Measurements from ENCODE around the gene COX14.
"Not testable (repeated sequence)": the region's sequence is repeated elsewhere in the genome, so short reads cannot be mapped to it uniquely, and the experiment has no call there.

COX14 gene

DNA sequence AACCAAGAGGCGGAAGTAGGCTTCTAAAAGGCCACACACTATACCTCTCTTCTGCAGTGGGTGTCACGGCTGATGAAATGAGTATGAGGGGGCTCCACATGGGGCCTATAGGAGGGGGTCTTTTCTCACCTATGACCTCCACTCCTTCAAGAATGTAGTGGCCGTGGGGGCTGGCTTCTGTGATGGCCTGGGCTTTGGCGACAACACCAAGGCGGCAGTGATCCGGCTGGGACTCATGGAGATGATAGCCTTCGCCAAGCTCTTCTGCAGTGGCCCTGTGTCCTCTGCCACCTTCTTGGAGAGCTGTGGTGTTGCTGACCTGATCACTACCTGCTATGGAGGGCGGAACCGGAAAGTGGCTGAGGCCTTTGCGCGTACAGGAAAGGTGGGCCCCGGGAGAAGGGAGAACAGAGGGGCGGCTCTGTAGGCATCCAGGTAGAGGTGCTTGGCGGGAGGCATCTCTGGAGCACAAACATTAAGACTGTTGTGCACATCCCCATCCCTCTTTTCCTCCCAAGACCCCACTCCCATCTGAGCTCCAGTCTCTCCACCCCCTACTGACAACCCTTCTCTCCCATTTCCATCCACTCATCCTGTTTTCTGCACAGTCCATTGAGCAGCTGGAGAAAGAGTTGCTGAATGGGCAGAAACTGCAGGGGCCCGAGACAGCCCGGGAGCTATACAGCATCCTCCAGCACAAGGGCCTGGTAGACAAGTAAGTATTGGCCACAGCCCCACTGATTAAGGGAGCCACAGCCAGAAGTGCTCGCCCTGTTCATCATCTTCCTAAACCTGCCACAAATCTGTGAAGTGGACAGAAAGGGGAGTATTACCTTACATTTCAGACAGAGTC, 4.4 kb upstream of the COX14 start:
- DNase-seq (ENCODE audit: low read depth in 2 of 2, low spot score in 1 of 2): no peak

DNA sequence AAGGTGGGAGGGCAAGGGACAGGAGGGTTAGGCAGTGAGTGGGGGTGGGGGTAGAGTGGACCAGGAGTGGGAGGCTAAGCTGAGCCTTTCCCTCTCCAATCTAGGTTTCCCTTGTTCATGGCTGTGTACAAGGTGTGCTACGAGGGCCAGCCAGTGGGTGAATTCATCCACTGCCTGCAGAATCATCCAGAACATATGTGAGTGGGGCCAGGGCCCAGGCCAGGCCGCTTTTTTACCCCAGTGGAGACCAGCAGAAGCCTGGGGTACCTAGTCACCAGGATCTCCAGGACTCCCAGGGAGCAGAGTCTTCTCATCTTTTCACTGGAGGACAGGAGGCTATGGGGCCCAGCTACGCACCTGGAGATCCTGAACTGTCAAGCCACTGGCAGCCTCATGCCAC, 2.7 kb upstream of the COX14 start:
- DNase-seq (ENCODE audit: low read depth in 2 of 2, low spot score in 1 of 2): no peak

DNA sequence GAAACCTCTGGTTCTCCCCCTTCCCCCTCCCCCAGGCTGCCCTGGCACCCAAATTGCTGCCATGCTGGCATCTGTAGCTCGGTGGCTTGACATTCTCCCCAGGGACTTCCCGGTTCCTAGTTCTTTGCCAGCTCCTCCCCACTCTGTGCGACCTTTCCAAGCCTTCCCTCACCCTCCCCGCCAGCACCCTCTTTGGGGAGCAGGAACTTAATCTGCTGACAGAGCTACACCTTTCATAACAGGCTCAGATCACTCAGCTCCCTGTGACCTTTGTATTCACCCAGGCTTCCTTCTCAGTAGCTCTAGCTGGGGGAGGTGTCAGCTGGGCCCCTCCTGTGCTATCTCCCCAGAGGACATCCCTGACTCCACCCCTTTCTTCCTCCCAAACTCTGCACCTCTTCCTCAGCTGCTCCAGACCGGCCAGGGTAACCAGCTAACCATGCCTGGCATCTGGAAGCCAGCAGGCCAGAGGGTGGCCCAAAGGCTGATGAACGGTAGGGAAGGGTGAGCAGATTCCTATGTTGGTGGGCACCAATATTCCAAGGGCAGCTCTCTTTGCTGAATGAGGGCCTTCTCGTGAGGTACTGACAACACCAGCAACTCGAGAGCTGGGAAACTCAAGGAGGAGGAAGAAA, 1.8 kb upstream of the COX14 start:
- no peak for DNase-seq (ENCODE audit: low read depth in 2 of 2, low spot score in 1 of 2)

DNA sequence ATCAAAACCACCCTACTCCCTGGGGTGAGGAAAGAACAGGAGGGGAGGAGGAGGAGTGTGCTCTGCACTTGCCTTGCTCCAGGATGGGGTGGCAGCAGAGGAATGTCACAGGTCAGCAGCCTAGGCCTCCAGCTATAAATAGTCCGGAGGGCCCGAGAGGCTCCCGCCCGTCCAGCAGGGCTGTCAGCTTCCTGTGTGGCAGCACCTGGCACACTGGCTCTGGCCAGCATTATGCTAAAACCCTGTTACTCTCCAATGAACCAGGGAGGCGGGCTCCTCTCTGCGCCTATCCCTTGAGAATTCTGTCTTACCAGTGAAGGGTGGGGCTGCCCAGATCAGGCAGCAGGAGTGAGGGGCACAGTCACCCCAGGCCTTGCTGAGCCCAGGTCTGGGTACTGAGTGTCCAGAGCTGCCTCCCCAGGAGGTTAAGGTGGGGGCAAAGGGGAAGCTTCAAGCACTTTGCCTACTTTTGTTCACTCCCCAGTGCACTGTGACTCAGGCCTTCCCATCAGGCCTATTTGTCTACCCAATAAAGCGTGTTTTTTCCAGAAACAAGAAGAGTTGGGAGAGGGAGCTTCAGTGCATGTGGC, 1.2 kb upstream of the COX14 start:
- no peak for DNase-seq (ENCODE audit: low read depth in 2 of 2, low spot score in 1 of 2)

DNA sequence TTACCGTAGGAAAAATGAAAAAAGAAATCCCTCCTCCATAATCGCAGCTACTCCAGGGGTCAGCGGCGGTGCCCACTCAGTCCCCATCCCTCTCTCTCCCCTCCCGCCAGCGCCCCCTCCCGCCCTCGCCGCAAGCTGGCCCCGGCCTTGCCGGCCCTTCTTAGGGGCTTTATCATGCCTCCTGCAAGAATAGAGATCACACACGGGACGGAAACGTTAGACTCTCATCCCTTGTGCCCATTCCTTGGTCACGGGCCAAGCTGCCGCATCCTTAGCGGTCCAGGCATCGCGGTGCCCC, 692 bp upstream of the COX14 start:
- no peak for DNase-seq (ENCODE audit: low read depth in 2 of 2, low spot score in 1 of 2)

DNA sequence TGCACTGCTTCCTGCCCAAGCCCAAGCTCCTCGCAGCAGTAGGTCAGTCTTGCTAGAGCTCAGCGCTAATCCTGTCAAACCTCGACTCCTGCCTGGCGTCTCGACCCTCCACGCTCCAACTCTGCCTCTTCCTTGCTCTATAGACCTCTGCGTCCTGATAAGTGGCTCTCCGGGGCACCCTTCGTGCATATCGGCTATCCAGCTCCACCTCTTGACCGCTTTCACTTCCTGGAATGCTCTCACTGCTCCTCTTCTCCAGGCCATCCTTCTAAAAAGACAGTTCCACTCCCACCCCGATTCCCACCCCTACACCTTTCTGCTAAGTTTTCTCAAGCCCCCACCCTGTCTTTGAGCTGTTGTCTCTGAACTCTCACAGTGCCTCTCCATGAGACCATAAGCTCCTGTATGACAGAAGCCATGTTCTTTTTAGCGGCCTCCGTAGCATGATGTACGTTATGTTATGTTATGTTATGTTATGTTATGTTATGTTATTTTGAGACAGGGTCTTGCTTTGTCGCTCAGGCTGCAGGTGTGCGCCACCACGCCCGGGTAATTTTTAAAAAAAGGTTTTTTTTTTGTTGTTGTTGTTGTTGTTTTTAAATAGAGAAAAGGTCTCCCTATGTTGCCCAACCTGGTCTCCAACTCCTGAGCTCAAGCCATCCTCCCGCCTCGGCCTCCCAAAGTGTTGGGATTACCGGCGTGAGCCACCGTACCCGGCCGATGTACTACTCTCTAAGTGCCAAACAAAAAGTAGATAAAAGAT, 601 bp downstream of the COX14 start:
- DNase-seq (ENCODE audit: low read depth in 2 of 2, low spot score in 1 of 2): no peak

DNA sequence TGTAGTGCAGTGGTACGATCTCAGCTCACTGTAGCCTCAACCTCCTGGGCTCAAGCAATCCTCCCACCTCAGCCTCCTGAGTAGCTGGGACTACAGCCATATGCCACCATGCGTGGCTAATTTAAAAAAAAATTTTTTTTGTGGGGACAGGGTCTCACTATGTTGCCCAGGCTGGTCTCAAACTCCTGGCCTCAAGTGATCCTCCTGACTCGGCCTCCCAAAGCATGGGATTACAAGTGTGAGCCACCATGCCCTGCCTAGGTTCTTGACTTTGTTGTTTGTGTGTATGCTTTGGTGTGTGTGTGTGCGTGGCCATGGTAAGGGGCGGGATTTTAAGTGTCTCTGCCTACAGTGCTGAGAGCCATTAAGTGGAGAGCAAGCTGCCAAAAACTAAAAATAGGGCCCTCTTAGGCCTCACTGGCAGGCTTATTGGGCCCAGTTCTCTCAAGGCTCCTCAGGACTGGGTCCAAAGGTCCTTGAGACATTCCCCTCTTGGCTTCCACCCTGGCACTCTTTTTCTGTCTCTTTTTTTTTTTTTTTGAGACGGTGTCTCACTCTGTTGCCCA, 5.1 kb downstream of the COX14 start:
- no peak for DNase-seq (ENCODE audit: low read depth in 2 of 2, low spot score in 1 of 2)

DNA sequence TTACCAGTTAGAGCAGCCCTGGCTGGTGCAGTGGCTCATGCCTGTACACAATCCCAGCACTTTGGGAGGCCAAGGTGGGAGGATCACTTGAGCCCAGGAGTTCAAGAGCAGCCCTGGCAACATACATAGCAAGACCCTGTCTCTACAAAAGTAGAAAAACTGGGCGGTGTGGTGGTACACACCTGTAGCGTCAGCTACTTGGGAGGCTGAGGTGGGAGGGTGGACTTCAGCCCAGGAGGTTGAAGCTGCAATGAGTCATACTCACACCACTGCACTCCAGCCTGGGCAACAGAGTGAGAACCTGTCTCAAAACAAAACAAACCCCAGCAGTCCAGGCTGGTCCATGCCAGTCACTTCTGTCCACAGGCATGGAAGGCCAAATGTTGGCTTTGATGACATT, 7.4 kb downstream of the COX14 start:
- no peak for DNase-seq (ENCODE audit: low read depth in 2 of 2, low spot score in 1 of 2)

DNA sequence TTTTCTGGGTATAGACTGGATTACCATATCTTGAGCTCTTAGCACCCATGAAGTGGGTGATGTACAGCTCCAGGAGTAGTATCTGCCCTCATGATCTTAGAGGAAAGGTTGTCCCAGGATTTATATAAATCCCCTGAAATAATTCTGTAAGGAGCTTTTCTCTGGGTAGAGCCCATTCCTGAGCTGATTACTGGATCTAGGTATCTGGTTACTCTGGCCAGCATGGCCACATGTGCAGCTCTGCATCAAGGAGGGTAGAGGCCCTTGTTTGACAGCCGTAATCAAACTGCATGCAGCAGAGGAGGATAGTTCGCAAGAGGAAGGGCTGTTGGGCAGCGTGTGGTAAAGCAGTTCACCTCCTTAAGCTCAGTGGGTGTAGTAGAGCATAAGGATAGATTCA, 8.5 kb downstream of the COX14 start:
- DNase-seq (ENCODE audit: low read depth in 2 of 2, low spot score in 1 of 2): no peak

DNA sequence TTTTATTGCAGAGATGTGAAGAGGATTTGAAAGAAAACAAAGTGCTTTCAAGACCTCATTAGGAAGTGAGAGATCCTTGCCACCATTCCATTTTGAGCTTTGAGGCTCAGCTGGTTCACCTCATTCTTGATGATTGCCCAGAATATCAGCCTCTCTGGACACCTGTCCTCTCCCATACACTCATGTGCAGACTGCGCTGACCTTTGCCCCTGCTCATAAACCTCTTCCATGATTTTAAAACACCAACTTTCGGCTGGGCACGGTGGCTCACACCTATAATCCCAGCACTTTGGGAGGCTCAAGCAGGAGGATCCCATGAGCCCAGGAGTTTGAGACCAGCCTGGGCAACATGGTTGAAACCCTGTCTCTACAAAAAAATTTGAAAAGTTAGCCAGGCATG, 8.9 kb downstream of the COX14 start:
- no peak for DNase-seq (ENCODE audit: low read depth in 2 of 2, low spot score in 1 of 2)

DNA sequence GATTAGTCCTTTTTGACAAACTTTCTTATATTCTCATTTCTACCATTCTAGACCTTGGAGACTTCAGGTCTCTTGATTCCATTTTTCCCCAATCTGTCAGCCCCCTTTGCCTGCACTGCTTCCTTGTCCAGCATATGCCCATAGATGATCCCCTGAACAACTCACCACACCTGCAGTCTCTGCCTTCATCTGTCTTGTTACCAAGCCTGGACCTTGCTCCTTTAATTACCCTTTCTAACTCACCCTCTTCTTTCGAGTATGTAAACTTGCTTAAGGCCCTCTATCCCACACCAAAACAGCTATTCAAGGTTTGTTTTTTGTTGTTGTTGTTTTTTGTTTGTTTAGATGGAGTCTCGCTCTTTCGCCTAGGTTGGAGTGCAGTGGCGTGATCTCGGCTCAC, 9.6 kb downstream of the COX14 start:
- no peak for DNase-seq (ENCODE audit: low read depth in 2 of 2, low spot score in 1 of 2)

DNA sequence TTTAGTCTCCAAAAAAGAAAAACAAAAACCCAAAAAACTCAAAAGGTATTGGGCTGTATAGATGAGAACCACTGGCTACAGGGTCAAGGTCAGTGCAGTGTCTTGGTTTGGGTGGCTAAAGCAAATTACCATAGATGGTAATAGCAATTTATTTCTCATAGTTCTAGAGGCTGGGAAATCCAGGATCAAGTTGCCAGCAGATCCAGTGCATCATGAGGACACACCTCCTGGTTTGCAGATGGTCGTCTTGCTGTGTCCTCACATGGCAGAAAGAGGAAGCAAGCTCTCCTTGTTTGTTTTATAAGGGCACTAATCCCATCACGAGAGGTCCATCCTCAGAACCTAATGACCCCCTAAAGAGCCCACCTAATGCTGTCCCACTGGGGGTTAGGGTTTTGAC, 11.2 kb downstream of the COX14 start:
- DNase-seq (ENCODE audit: low read depth in 2 of 2, low spot score in 1 of 2): no peak

DNA sequence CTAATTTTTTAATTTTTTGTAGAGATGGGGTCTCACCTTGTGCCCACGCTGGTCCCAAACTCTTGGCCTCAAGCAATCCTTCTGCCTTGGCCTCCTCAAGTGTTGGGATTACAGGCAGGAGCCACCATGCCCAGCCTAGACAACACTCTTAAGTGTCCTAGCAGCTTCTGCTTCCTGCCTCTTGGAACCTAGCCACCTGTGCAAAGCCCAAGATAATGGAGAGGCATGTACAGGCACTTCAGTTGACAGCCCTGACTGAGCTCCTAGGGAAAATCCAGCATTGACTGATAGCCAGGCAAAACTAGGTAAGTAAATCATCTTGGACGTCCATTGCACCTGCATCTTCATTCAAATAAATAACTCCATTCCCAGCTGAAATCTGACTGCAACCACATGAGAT, 15.5 kb downstream of the COX14 start:
- no peak for DNase-seq (ENCODE audit: low read depth in 2 of 2, low spot score in 1 of 2)

DNA sequence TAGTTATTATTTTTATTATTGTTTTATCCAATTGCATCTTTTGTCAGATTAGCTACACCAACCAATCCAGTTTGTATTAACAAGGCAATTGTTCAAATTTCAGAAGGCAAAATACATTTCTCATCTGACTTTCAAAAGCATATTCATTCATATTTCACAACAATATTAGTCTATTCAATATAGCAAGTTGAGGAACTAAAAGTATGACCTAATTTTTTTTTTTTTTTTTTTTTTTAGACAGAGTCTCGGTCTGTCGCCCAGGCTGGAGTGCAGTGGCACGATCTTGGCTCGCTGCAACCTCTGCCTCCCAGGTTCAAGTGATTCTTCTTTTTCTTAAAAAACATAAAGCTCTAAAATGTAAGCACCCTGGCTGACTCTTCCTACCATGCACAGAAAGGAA, 17.3 kb downstream of the COX14 start:
- no peak for DNase-seq (ENCODE audit: low read depth in 2 of 2, low spot score in 1 of 2)

DNA sequence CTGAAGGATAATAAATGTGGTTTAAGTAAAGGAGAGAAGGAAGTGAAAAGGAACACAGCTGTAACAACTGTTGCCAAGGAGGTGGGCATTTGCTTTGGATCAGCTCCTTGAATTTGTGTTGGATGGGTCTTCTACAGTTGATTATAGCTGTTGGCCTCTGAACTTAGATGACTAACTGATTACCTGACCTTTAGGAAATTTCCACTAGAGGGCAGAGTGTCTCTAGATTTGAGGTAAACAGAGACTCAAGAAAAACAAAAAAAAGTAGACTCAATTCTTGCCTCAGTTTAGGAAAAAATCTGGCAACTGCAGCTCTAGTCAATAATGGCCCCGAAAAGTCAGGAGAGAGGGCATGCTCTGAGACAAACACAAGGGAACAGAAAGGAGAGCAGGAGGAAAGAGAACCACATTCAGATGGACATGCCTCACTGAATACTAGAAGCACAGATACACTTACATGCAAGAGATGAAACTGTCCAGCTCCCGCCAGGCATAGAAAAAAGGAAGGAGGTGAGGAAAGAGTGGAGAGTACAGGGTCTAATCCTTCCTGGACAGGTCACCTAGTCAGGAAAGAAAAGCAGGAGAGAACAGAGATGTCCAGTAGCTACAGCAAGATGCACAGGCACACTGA, 20.6 kb downstream of the COX14 start:
- DNase-seq (ENCODE audit: low read depth in 2 of 2, low spot score in 1 of 2): no peak

DNA sequence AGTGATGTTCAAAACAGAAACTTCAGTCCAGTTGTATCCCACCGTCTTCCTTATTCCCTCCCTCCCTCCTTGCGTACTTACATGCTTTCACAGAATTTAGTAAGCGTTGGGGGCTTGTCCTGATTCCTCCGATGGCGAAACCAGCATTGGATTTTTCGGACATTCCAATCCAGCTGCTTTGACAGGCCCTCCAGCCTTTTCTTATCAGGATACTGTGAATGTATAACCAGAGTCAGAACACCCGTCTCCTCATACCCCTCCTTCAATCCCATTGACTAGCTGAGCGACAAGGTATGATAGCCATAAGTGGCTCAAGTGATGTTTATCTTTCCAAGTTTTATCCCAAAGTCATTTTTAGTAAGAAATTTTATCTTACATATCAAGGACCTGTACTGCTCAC, 31.0 kb downstream of the COX14 start:
- no peak for DNase-seq (ENCODE audit: low read depth in 2 of 2, low spot score in 1 of 2)

DNA sequence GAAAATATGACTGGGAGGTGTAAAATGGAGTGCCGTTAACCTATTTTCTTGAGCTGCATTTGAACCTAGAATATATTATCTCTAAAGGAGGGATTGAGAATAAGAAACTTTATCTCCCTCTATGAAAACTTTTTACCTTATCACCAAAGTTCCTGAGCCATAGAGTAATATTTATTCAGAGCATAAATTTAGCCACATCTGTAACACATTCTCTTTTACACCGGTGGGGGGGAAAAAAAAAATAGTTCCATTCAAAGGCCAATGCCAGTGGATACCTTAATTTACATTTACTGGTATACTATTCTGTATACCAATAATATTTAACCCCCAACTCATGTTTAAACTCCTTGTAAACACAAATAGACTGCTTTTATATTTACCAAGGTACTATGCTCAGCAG, 33.4 kb downstream of the COX14 start:
- no peak for DNase-seq (ENCODE audit: low read depth in 2 of 2, low spot score in 1 of 2)

DNA sequence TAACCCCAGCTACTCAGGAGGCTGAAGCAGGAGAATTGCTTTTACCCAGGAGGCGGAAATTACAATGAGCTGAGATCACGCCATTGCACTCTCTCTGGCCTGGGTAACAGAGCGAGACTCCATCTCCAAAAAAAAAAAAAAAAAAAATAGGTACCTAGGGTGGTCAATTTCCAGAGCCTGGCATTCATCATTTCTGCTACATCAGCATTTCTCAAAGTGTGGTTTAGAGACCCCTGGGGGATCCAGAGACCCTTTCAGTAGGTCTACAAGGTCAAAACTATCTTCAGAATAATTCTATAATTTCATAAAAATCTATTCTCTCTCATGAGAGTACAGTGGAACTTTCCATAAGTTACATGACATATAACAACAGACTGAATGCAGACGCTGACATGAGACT, 35.2 kb downstream of the COX14 start:
- no peak for DNase-seq (ENCODE audit: low read depth in 2 of 2, low spot score in 1 of 2)

DNA sequence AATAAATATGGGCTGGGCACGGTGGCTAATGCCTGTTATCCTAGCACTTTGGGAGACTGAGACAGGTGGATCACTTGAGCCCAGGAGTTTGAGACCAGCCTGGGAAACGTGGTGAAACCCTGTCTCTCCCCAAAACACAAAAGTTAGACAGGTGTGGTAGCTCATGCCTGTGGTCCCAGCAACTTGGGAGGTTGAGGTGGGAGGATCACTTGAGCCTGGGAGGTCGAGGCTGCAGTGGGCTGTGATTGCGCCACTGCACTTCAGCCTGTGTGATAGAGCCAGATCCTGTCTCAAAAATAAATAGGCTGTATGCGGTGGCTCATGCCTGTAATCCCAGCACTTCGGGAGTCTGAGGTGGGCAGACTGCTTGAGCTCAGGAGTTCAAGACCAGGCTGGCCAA, 36.0 kb downstream of the COX14 start:
- not testable (repeated sequence) for DNase-seq (ENCODE audit: low read depth in 2 of 2, low spot score in 1 of 2)

DNA sequence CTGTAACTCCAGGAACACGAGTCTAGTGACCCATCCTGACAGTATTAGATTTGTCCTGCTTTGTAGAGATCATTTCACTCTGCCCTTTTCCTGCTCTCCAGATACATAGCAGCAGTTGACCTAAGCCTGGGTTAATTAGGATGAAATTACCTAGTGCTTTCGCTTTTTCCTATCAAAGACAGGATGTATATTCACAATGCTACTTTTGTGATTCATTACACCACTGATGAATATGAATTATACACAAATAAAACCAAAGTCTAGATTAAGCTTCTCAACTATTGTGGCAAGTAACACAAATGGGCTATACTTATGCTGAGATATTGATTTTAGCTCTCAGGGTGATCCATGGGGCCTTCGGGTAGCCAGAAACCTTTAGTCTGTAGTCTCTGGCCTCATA, 37.3 kb downstream of the COX14 start:
- no peak for DNase-seq (ENCODE audit: low read depth in 2 of 2, low spot score in 1 of 2)

DNA sequence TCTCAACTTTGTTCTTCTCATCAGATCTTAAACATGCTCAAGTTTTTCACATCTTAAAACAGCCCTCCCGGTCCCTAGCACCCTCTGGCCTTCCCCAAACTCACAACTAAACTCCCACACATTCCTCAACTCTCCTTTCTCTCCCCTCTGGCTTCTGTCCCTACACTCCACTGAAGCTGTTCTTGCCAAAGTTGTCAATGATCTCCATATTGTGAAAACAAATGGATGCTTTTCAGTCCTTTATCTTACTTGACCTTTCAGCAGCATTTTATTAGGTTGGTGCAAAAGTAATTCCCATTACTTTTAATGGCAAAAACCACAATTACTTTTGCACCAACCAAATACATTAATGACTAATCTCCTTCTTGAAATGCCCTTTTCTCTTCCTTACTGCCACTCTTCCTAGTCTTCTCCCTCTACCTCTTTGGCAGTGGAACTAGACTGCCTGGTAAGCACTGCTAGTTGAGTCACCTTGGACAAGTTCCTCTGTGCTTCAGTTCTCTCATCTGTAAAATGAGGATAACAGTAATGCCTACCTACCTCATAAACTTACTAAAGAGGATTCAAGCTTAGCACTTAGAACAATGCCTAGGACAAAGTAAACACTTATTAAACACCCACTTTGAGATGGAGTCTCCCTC, 39.1 kb downstream of the COX14 start:
- no peak for DNase-seq (ENCODE audit: low read depth in 2 of 2, low spot score in 1 of 2)

All from stimulated activated CD8-positive, alpha-beta memory T cell treated with anti-CD3 and anti-CD28 coated beads, Interleukin-4, amount 100 ng/mL, for 1 hour (primary cell).